Measurements from ENCODE around the gene YWHAB.

The YWHAB gene

GRCh38 chr20:44942264-44942973 lies 56.9 kb downstream of the YWHAB start:
- peaks cover 39 to 87% of the 10 kb centered on the region in 2 donors for H3K36me3 ChIP-seq (replicated peaks in 1 of 2; ENCODE audit: control insufficient read depth in 2 of 2, insufficient read depth in 2 of 2, low read length in 2 of 2)
- no peak overlapping the region for H3K18ac ChIP-seq (ENCODE audit: low read length)
- no peak overlapping the region for H2BK5ac ChIP-seq (ENCODE audit: low read length)
- H2BK12ac ChIP-seq (ENCODE audit: low read length): no peak overlapping the region
- no peaks in the 10 kb centered on the region for H3K27me3 ChIP-seq (ENCODE audit: control insufficient read depth in 3 of 3, insufficient read depth in 3 of 3, low read depth in 1 of 3, low read length in 3 of 3)
- no peak for DNase-seq (ENCODE audit: low spot score)
- no peaks in the 10 kb centered on the region for H3K9me3 ChIP-seq (replicated peaks in 1 of 2; ENCODE audit: control insufficient read depth in 2 of 2, insufficient read depth in 1 of 2, low read depth in 1 of 2, low read length in 2 of 2)
- no peak overlapping the region for H3K4me3 ChIP-seq (ENCODE audit: low read length in 2 of 2)
- no peak overlapping the region for H3K9ac ChIP-seq (ENCODE audit: low read depth, low read length, poor library complexity)
- H2AFZ ChIP-seq (ENCODE audit: low read length): no peak overlapping the region
- H2BK15ac ChIP-seq (ENCODE audit: low read length): no peak overlapping the region
- no peak overlapping the region for H4K8ac ChIP-seq (ENCODE audit: low read depth, low read length)
- no peak overlapping the region for H3K4ac ChIP-seq (ENCODE audit: low read length)
- no peak overlapping the region for H3K14ac ChIP-seq (ENCODE audit: low read length)
- H3K4me2 ChIP-seq (ENCODE audit: insufficient read depth, low read length, poor library complexity, severe bottlenecking): no peak overlapping the region
- no peak overlapping the region for H2BK120ac ChIP-seq (ENCODE audit: low read depth, low read length)
- H4K91ac ChIP-seq (ENCODE audit: low read depth, low read length, poor library complexity): no peak overlapping the region
- no peak overlapping the region for H3K23ac ChIP-seq (ENCODE audit: low read depth, low read length, poor library complexity)
- H3K27ac ChIP-seq (replicated peaks; ENCODE audit: low read length): no peak overlapping the region
- no peaks in the 10 kb centered on the region for H3K4me1 ChIP-seq (ENCODE audit: control insufficient read depth in 2 of 2, insufficient read depth in 1 of 2, low read depth in 1 of 2, low read length in 2 of 2)
- WGBS, 2 donors (ENCODE audit: extremely low coverage in 2 of 2, insufficient read length in 2 of 2, insufficient replicate concordance in 1 of 2): no CpG with 5 or more reads among the region's 4 CpGs
- no peaks in the 10 kb centered on the region for H3K79me1 ChIP-seq (ENCODE audit: low read depth, low read length)
- no peak overlapping the region for H2AK5ac ChIP-seq (ENCODE audit: low read depth, low read length)

- no peak overlapping the region for H3K4me2 ChIP-seq (ENCODE audit: insufficient read depth, low read length, poor library complexity, severe bottlenecking)
- H3K9me3 ChIP-seq (replicated peaks in 1 of 2; ENCODE audit: control insufficient read depth in 2 of 2, insufficient read depth in 1 of 2, low read depth in 1 of 2, low read length in 2 of 2): no peaks in the 10 kb centered on the region
- no peak overlapping the region for H2BK12ac ChIP-seq (ENCODE audit: low read length)
- no peak overlapping the region for H4K8ac ChIP-seq (ENCODE audit: low read depth, low read length)
- no peak overlapping the region for H2BK15ac ChIP-seq (ENCODE audit: low read length)
- no peak overlapping the region for H2BK5ac ChIP-seq (ENCODE audit: low read length)
- H2BK120ac ChIP-seq (ENCODE audit: low read depth, low read length): no peak overlapping the region
- WGBS, 2 donors (ENCODE audit: extremely low coverage in 2 of 2, insufficient read length in 2 of 2, insufficient replicate concordance in 1 of 2): no CpG with 5 or more reads among the region's 4 CpGs
- H3K36me3 ChIP-seq (replicated peaks in 1 of 2; ENCODE audit: control insufficient read depth in 2 of 2, insufficient read depth in 2 of 2, low read length in 2 of 2): peaks cover 39 to 94% of the 10 kb centered on the region in 2 donors
- no peak for DNase-seq (ENCODE audit: low spot score)
- H3K4ac ChIP-seq (ENCODE audit: low read length): no peak overlapping the region
- no peaks in the 10 kb centered on the region for H3K4me1 ChIP-seq (ENCODE audit: control insufficient read depth in 2 of 2, insufficient read depth in 1 of 2, low read depth in 1 of 2, low read length in 2 of 2)
- H2AK5ac ChIP-seq (ENCODE audit: low read depth, low read length): no peak overlapping the region
- no peak overlapping the region for H3K27ac ChIP-seq (replicated peaks; ENCODE audit: low read length)
- H4K91ac ChIP-seq (ENCODE audit: low read depth, low read length, poor library complexity): no peak overlapping the region
- H3K79me1 ChIP-seq (ENCODE audit: low read depth, low read length): no peaks in the 10 kb centered on the region
- H3K9ac ChIP-seq (ENCODE audit: low read depth, low read length, poor library complexity): no peak overlapping the region
- H2AFZ ChIP-seq (ENCODE audit: low read length): no peak overlapping the region
- no peak overlapping the region for H3K23ac ChIP-seq (ENCODE audit: low read depth, low read length, poor library complexity)
- no peak overlapping the region for H3K18ac ChIP-seq (ENCODE audit: low read length)
- H3K4me3 ChIP-seq (ENCODE audit: low read length in 2 of 2): no peak overlapping the region
- H3K14ac ChIP-seq (ENCODE audit: low read length): no peak overlapping the region
- no peaks in the 10 kb centered on the region for H3K27me3 ChIP-seq (ENCODE audit: control insufficient read depth in 3 of 3, insufficient read depth in 3 of 3, low read depth in 1 of 3, low read length in 3 of 3)
Measured at GRCh38 chr20:44943828-44944227, 58.3 kb downstream of the YWHAB start.

GRCh38 chr20:44945261-44945660 lies 59.8 kb downstream of the YWHAB start:
- no peak for DNase-seq (ENCODE audit: low spot score)
- Histone ChIP-seq H3K4me1 (ENCODE audit: control insufficient read depth in 2 of 2, insufficient read depth in 1 of 2, low read depth in 1 of 2, low read length in 2 of 2) (no peaks in the 10 kb centered on the region), H3K4me3 (ENCODE audit: low read length in 2 of 2) (no peak overlapping the region), H3K27me3 (ENCODE audit: control insufficient read depth in 3 of 3, insufficient read depth in 3 of 3, low read depth in 1 of 3, low read length in 3 of 3) (no peaks in the 10 kb centered on the region), H3K27ac (replicated peaks; ENCODE audit: low read length) (no peak overlapping the region), H3K14ac (ENCODE audit: low read length) (no peak overlapping the region), H2AFZ (ENCODE audit: low read length) (no peak overlapping the region), H3K18ac (ENCODE audit: low read length) (no peak overlapping the region), H2BK120ac (ENCODE audit: low read depth, low read length) (no peak overlapping the region), H4K8ac (ENCODE audit: low read depth, low read length) (no peak overlapping the region), H2BK5ac (ENCODE audit: low read length) (no peak overlapping the region), H3K79me1 (ENCODE audit: low read depth, low read length) (no peaks in the 10 kb centered on the region), H2AK5ac (ENCODE audit: low read depth, low read length) (no peak overlapping the region), H3K4ac (ENCODE audit: low read length) (no peak overlapping the region), H2BK12ac (ENCODE audit: low read length) (no peak overlapping the region), H3K36me3 (replicated peaks in 1 of 2; ENCODE audit: control insufficient read depth in 2 of 2, insufficient read depth in 2 of 2, low read length in 2 of 2) (peaks cover 42 to 97% of the 10 kb centered on the region in 2 donors), H3K9ac (ENCODE audit: low read depth, low read length, poor library complexity) (no peak overlapping the region), H2BK15ac (ENCODE audit: low read length) (no peak overlapping the region), H3K23ac (ENCODE audit: low read depth, low read length, poor library complexity) (peak overlapping the region; percentile 6), H4K91ac (ENCODE audit: low read depth, low read length, poor library complexity) (no peak overlapping the region), H3K9me3 (replicated peaks in 1 of 2; ENCODE audit: control insufficient read depth in 2 of 2, insufficient read depth in 1 of 2, low read depth in 1 of 2, low read length in 2 of 2) (no peaks in the 10 kb centered on the region), H3K4me2 (ENCODE audit: insufficient read depth, low read length, poor library complexity, severe bottlenecking) (no peak overlapping the region)
- no CpG with 5 or more reads among the region's 6 CpGs for WGBS, 2 donors (ENCODE audit: extremely low coverage in 2 of 2, insufficient read length in 2 of 2, insufficient replicate concordance in 1 of 2)

GRCh38 chr20:44946271-44946852 lies 60.9 kb downstream of the YWHAB start:
- Histone ChIP-seq H3K9me3 (replicated peaks in 1 of 2; ENCODE audit: control insufficient read depth in 2 of 2, insufficient read depth in 1 of 2, low read depth in 1 of 2, low read length in 2 of 2) (no peaks in the 10 kb centered on the region), H3K18ac (ENCODE audit: low read length) (no peak overlapping the region), H2BK15ac (ENCODE audit: low read length) (no peak overlapping the region), H4K8ac (ENCODE audit: low read depth, low read length) (no peak overlapping the region), H3K14ac (ENCODE audit: low read length) (no peak overlapping the region), H3K4ac (ENCODE audit: low read length) (no peak overlapping the region), H3K79me1 (ENCODE audit: low read depth, low read length) (no peaks in the 10 kb centered on the region), H3K23ac (ENCODE audit: low read depth, low read length, poor library complexity) (no peak overlapping the region), H3K4me2 (ENCODE audit: insufficient read depth, low read length, poor library complexity, severe bottlenecking) (no peak overlapping the region), H3K27me3 (ENCODE audit: control insufficient read depth in 3 of 3, insufficient read depth in 3 of 3, low read depth in 1 of 3, low read length in 3 of 3) (no peaks in the 10 kb centered on the region), H3K9ac (ENCODE audit: low read depth, low read length, poor library complexity) (no peak overlapping the region), H2AFZ (ENCODE audit: low read length) (no peak overlapping the region), H3K4me3 (ENCODE audit: low read length in 2 of 2) (no peak overlapping the region), H2AK5ac (ENCODE audit: low read depth, low read length) (no peak overlapping the region), H3K27ac (replicated peaks; ENCODE audit: low read length) (no peak overlapping the region), H4K91ac (ENCODE audit: low read depth, low read length, poor library complexity) (no peak overlapping the region), H3K36me3 (replicated peaks in 1 of 2; ENCODE audit: control insufficient read depth in 2 of 2, insufficient read depth in 2 of 2, low read length in 2 of 2) (peaks cover 47 to 98% of the 10 kb centered on the region in 2 donors), H2BK5ac (ENCODE audit: low read length) (no peak overlapping the region), H2BK120ac (ENCODE audit: low read depth, low read length) (no peak overlapping the region), H3K4me1 (ENCODE audit: control insufficient read depth in 2 of 2, insufficient read depth in 1 of 2, low read depth in 1 of 2, low read length in 2 of 2) (no peaks in the 10 kb centered on the region), H2BK12ac (ENCODE audit: low read length) (no peak overlapping the region)
- no peak for DNase-seq (ENCODE audit: low spot score)
- no CpG with 5 or more reads among the region's 2 CpGs for WGBS, 2 donors (ENCODE audit: extremely low coverage in 2 of 2, insufficient read length in 2 of 2, insufficient replicate concordance in 1 of 2)

Measured in neuronal stem cell (in vitro differentiated cells).